Small intestine (tissue), 7 donors: ENCODE results near the gene MRGPRE. TPM values are rescaled to one million over a fixed set of nuclear protein-coding genes. Genes with fewer than 3 reads are reported as not detected.
A peak's percentile ranks its signal among the peaks of the same experiment; 100 is the strongest.

ENCODE experiments used
- DNase-seq, 2 donors: peaks; one replicate each; pipeline versions ENCODE4 v3.0.0 to v3.0.0-alpha.2; 2013
- FAIRE-seq: peaks from 2 replicates; lab custom pipeline; 2012; peaks lifted over from hg19 to GRCh38; lab: Jason Lieb, UNC
- H3K27ac ChIP-seq, 3 donors: one replicate each; pipeline ENCODE4 v1.5.1; 2013; ENCODE audit warnings: low read length in 2 of 3, mild to moderate bottlenecking in 2 of 3, control low read depth in 1 of 3, inconsistent platforms in 1 of 3, low read depth in 1 of 3, moderate library complexity in 1 of 3
- H3K27me3 ChIP-seq, 3 donors: one replicate each; pipeline ENCODE4 v1.6.1; 2013; ENCODE audit warnings: low read length in 3 of 3, inconsistent platforms in 1 of 3; ENCODE audit not compliant: control insufficient read depth in 3 of 3, insufficient read depth in 3 of 3
- H3K36me3 ChIP-seq, 3 donors: one replicate each; pipeline ENCODE4 v1.6.1; 2013; ENCODE audit warnings: low read length in 3 of 3, inconsistent platforms in 1 of 3, low read depth in 1 of 3, mild to moderate bottlenecking in 1 of 3, moderate library complexity in 1 of 3; ENCODE audit not compliant: control insufficient read depth in 3 of 3, insufficient read depth in 2 of 3
- H3K4me1 ChIP-seq, 3 donors: one replicate each; pipeline ENCODE4 v1.6.1; 2013; ENCODE audit warnings: low read length in 2 of 3, inconsistent platforms in 1 of 3, low read depth in 1 of 3, mild to moderate bottlenecking in 1 of 3, moderate library complexity in 1 of 3; ENCODE audit not compliant: control insufficient read depth in 3 of 3, insufficient read depth in 2 of 3
- H3K4me3 ChIP-seq, 3 donors: one replicate each; pipeline ENCODE4 v1.5.1; 2013; ENCODE audit warnings: low read length in 3 of 3, control low read depth in 1 of 3, inconsistent platforms in 1 of 3, low read depth in 1 of 3, mild to moderate bottlenecking in 1 of 3, moderate library complexity in 1 of 3
- H3K9me3 ChIP-seq, 2 donors: one replicate each; pipeline ENCODE4 v1.6.1; 2013; ENCODE audit warnings: low read depth in 1 of 2, low read length in 1 of 2; ENCODE audit not compliant: control insufficient read depth in 2 of 2, insufficient read depth in 1 of 2
- WGBS, 3 donors: extraction: QIAGEN DNeasy Blood & Tissue Kit; methylation state at CpG; one replicate each; pipeline ENCODE4 v1.1.7; 2013; 5-methylcytosine and 5-hydroxymethylcytosine counted together
- polyA plus RNA-seq, 4 donors: library from polyadenylated mRNA; stranded (reverse) in 3 of 4; unstranded in 1 of 4; fragments of 200-250 nt in 3 of 4; fragments of 120-200 nt in 1 of 4; gene quantifications; one replicate each; pipeline versions ENCODE4 v1.2.1 to v1.2.3, GENCODE V29; 2013
- donor health status: healthy with polysubstance abuse.
- donor health status: control.
- donor health status: control.
- donor health status: Bipolar disorder and iron deficiency.
- donor health status: healthy.

MRGPRE gene
- polyA plus RNA-seq, 4 donors, result 0.22 TPM; not detected in 3

- 78 to 85% (median 84%) methylated on average over 16 to 17 of the region's 17 CpGs for WGBS, 3 donors
- Histone ChIP-seq H3K4me1 (no peaks in the 10 kb centered on the region), H3K4me3 (no peak overlapping the region), H3K9me3 (no peaks in the 10 kb centered on the region), H3K27me3 (peaks cover 0 to 44% (median 0%) of the 10 kb centered on the region in 3 donors), H3K36me3 (no peaks in the 10 kb centered on the region), H3K27ac (no peak overlapping the region)
- no peak for FAIRE-seq
- DNase-seq, result no peak
Measured at GRCh38 chr11:3225159-3225758, 7.0 kb downstream of the MRGPRE start.

- Histone ChIP-seq H3K4me1 (no peaks in the 10 kb centered on the region), H3K36me3 (no peaks in the 10 kb centered on the region), H3K27ac (no peak overlapping the region), H3K9me3 (no peaks in the 10 kb centered on the region), H3K27me3 (peaks cover 0 to 50% (median 0%) of the 10 kb centered on the region in 3 donors), H3K4me3 (no peak overlapping the region)
- DNase-seq (no peak), FAIRE-seq (no peak)
- WGBS, 3 donors, result 74 to 82% (median 78%) methylated on average over 21 of the region's 21 CpGs
Measured at GRCh38 chr11:3224401-3225057, 7.7 kb downstream of the MRGPRE start.

- Histone ChIP-seq H3K27me3 (peaks cover 0 to 54% (median 0%) of the 10 kb centered on the region in 3 donors), H3K9me3 (no peaks in the 10 kb centered on the region), H3K27ac (no peak overlapping the region), H3K4me3 (no peak overlapping the region), H3K36me3 (no peaks in the 10 kb centered on the region), H3K4me1 (no peaks in the 10 kb centered on the region)
- DNase-seq (no peak), FAIRE-seq (no peak)
- WGBS, 3 donors, result 43 to 63% (median 44%) methylated on average over 4 of the region's 4 CpGs
Measured at GRCh38 chr11:3223932-3224381, 8.3 kb downstream of the MRGPRE start.

GRCh38 chr11:3222941-3223915, 9.0 kb downstream of the MRGPRE start:
- FAIRE-seq (no peak), DNase-seq (peak in 1 of 2 donors; percentile 14)
- peaks cover 0 to 56% (median 0%) of the 10 kb centered on the region in 3 donors for H3K27me3 ChIP-seq

GRCh38 chr11:3222003-3222855, 10.0 kb downstream of the MRGPRE start:
- no peak for FAIRE-seq

More at GRCh38 chr11:3222941-3223915, 9.0 kb downstream of the MRGPRE start:
- Histone ChIP-seq H3K4me3 (no peak overlapping the region), H3K9me3 (no peaks in the 10 kb centered on the region), H3K36me3 (no peaks in the 10 kb centered on the region), H3K4me1 (no peaks in the 10 kb centered on the region), H3K27ac (no peak overlapping the region)
- 67 to 77% (median 68%) methylated on average over 36 of the region's 36 CpGs for WGBS, 3 donors

GRCh38 chr11:3221408-3222002, 10.7 kb downstream of the MRGPRE start:
- FAIRE-seq (no peak), DNase-seq (no peak)
- no peaks in the 10 kb centered on the region for H3K36me3 ChIP-seq
- H3K27ac ChIP-seq, result no peak overlapping the region
- WGBS, 3 donors, result 41 to 59% (median 50%) methylated on average over 27 of the region's 27 CpGs
- H3K9me3 ChIP-seq, result no peaks in the 10 kb centered on the region
- no peak overlapping the region for H3K4me3 ChIP-seq
- H3K4me1 ChIP-seq, result no peaks in the 10 kb centered on the region
- H3K27me3 ChIP-seq, result peaks cover 0 to 60% (median 0%) of the 10 kb centered on the region in 3 donors

More at GRCh38 chr11:3222003-3222855, 10.0 kb downstream of the MRGPRE start:
- H3K9me3 ChIP-seq, result no peaks in the 10 kb centered on the region
- WGBS, 3 donors, result 74 to 79% (median 78%) methylated on average over 37 of the region's 37 CpGs
- no peaks in the 10 kb centered on the region for H3K4me1 ChIP-seq
- H3K27ac ChIP-seq, result no peak overlapping the region
- DNase-seq, result no peak
- H3K27me3 ChIP-seq, result peaks cover 0 to 61% (median 0%) of the 10 kb centered on the region in 3 donors
- no peak overlapping the region for H3K4me3 ChIP-seq
- no peaks in the 10 kb centered on the region for H3K36me3 ChIP-seq

- DNase-seq, result no peak
- 30 to 48% (median 36%) methylated on average over 19 to 21 of the region's 21 CpGs for WGBS, 3 donors
- no peak for FAIRE-seq
- Histone ChIP-seq H3K4me3 (no peak overlapping the region), H3K27me3 (peaks cover 0 to 59% (median 3%) of the 10 kb centered on the region in 3 donors), H3K27ac (no peak overlapping the region), H3K36me3 (no peaks in the 10 kb centered on the region), H3K9me3 (no peaks in the 10 kb centered on the region), H3K4me1 (no peaks in the 10 kb centered on the region)
Measured at GRCh38 chr11:3220521-3221407, 11.5 kb downstream of the MRGPRE start.
